Activated naive CD4-positive, alpha-beta T cell treated with anti-CD3 and anti-CD28 coated beads, Interleukin-2, amount 10 ng/mL, durations not matched to agents 7 days and 5 days (primary cell): ENCODE measurements around the gene TMEFF2.

Source experiments
- CTCF ChIA-PET: fragments of 350-600 bp; sonication (Branson Sonifier 250); formaldehyde crosslinking; loops from one replicate; lab custom pipeline; 2021; ENCODE audit warnings: antibody characterized with exemption; lab: Charles Lee
- DNase-seq: peaks from one replicate; pipeline ENCODE4 v3.0.0-alpha.2; 2020
- H3K27ac Mint-ChIP-seq: one replicate; pipeline ENCODE4 v1.8.0; 2021; ENCODE audit warnings: mild to moderate bottlenecking, moderate library complexity, mixed read lengths
- H3K27me3 Mint-ChIP-seq: one replicate; pipeline ENCODE4 v1.8.0; 2021; ENCODE audit warnings: mild to moderate bottlenecking, mixed read lengths
- H3K36me3 Mint-ChIP-seq: one replicate; pipeline ENCODE4 v1.8.0; 2021; ENCODE audit warnings: mixed read lengths
- H3K4me1 Mint-ChIP-seq: one replicate; pipeline ENCODE4 v1.8.0; 2021; ENCODE audit warnings: mixed read lengths
- H3K4me3 Mint-ChIP-seq: one replicate; pipeline ENCODE4 v1.8.0; 2021; ENCODE audit warnings: mild to moderate bottlenecking, moderate library complexity, mixed read lengths
- H3K9me3 Mint-ChIP-seq: one replicate; pipeline ENCODE4 v1.8.0; 2021; ENCODE audit warnings: mixed read lengths

Gene TMEFF2

GRCh38 chr2:191985740-191986139 lies 209.0 kb downstream of the TMEFF2 start:
- Mint-ChIP-seq H3K27me3 (peaks cover 4% of the 10 kb centered on the region), H3K36me3 (no peaks in the 10 kb centered on the region), H3K4me3 (no peak overlapping the region), H3K4me1 (no peaks in the 10 kb centered on the region), H3K27ac (no peak overlapping the region), H3K9me3 (no peaks in the 10 kb centered on the region)
- CTCF ChIA-PET: no interaction called here
- DNase-seq: no peak

GRCh38 chr2:191983591-191983990 lies 211.1 kb downstream of the TMEFF2 start:
- Mint-ChIP-seq H3K27ac (no peak overlapping the region), H3K36me3 (no peaks in the 10 kb centered on the region), H3K4me1 (no peaks in the 10 kb centered on the region), H3K27me3 (peaks cover 4% of the 10 kb centered on the region), H3K9me3 (no peaks in the 10 kb centered on the region), H3K4me3 (no peak overlapping the region)
- CTCF ChIA-PET: no interaction called here
- DNase-seq: no peak

GRCh38 chr2:191983186-191983585 lies 211.5 kb downstream of the TMEFF2 start:
- no peak overlapping the region for H3K4me3 Mint-ChIP-seq
- no peaks in the 10 kb centered on the region for H3K9me3 Mint-ChIP-seq
- no peak for DNase-seq
- no peaks in the 10 kb centered on the region for H3K36me3 Mint-ChIP-seq
- no peak overlapping the region for H3K27ac Mint-ChIP-seq
- CTCF ChIA-PET: no interaction called here
- H3K27me3 Mint-ChIP-seq: peaks cover 4% of the 10 kb centered on the region
- no peaks in the 10 kb centered on the region for H3K4me1 Mint-ChIP-seq

GRCh38 chr2:191981706-191982105 lies 213.0 kb downstream of the TMEFF2 start:
- H3K9me3 Mint-ChIP-seq: no peaks in the 10 kb centered on the region
- CTCF ChIA-PET: no interaction called here
- no peak for DNase-seq
- H3K27me3 Mint-ChIP-seq: peaks cover 4% of the 10 kb centered on the region
- H3K27ac Mint-ChIP-seq: no peak overlapping the region
- no peaks in the 10 kb centered on the region for H3K36me3 Mint-ChIP-seq
- no peaks in the 10 kb centered on the region for H3K4me1 Mint-ChIP-seq
- no peak overlapping the region for H3K4me3 Mint-ChIP-seq

- H3K4me1 Mint-ChIP-seq: no peaks in the 10 kb centered on the region
- no peak overlapping the region for H3K4me3 Mint-ChIP-seq
- no peak overlapping the region for H3K27ac Mint-ChIP-seq
- H3K27me3 Mint-ChIP-seq: peaks cover 4% of the 10 kb centered on the region
- CTCF ChIA-PET: no interaction called here
- H3K36me3 Mint-ChIP-seq: no peaks in the 10 kb centered on the region
- H3K9me3 Mint-ChIP-seq: no peaks in the 10 kb centered on the region
- DNase-seq: no peak
Observed at GRCh38 chr2:191980483-191980882, 214.2 kb downstream of the TMEFF2 start.

GRCh38 chr2:191979221-191979730 lies 215.5 kb downstream of the TMEFF2 start:
- DNase-seq: no peak
- H3K36me3 Mint-ChIP-seq: no peaks in the 10 kb centered on the region
- no peaks in the 10 kb centered on the region for H3K4me1 Mint-ChIP-seq
- no peaks in the 10 kb centered on the region for H3K9me3 Mint-ChIP-seq
- H3K4me3 Mint-ChIP-seq: no peak overlapping the region
- peaks cover 4% of the 10 kb centered on the region for H3K27me3 Mint-ChIP-seq
- H3K27ac Mint-ChIP-seq: no peak overlapping the region
- CTCF ChIA-PET: no interaction called here

- H3K36me3 Mint-ChIP-seq: no peaks in the 10 kb centered on the region
- no peaks in the 10 kb centered on the region for H3K4me1 Mint-ChIP-seq
- no peak overlapping the region for H3K4me3 Mint-ChIP-seq
- no peak overlapping the region for H3K27ac Mint-ChIP-seq
- CTCF ChIA-PET: no interaction called here
- H3K9me3 Mint-ChIP-seq: no peaks in the 10 kb centered on the region
- peaks cover 4% of the 10 kb centered on the region for H3K27me3 Mint-ChIP-seq
- no peak for DNase-seq
Observed at GRCh38 chr2:191977754-191978153, 217.0 kb downstream of the TMEFF2 start.

GRCh38 chr2:191976436-191976835 lies 218.3 kb downstream of the TMEFF2 start:
- H3K27me3 Mint-ChIP-seq: peaks cover 4% of the 10 kb centered on the region
- CTCF ChIA-PET: no interaction called here
- no peaks in the 10 kb centered on the region for H3K36me3 Mint-ChIP-seq
- no peaks in the 10 kb centered on the region for H3K9me3 Mint-ChIP-seq
- no peak for DNase-seq
- H3K4me1 Mint-ChIP-seq: no peaks in the 10 kb centered on the region
- no peak overlapping the region for H3K4me3 Mint-ChIP-seq
- no peak overlapping the region for H3K27ac Mint-ChIP-seq

GRCh38 chr2:191974676-191975075 lies 220.1 kb downstream of the TMEFF2 start:
- Mint-ChIP-seq H3K4me1 (no peaks in the 10 kb centered on the region), H3K27ac (no peak overlapping the region), H3K36me3 (no peaks in the 10 kb centered on the region), H3K9me3 (no peaks in the 10 kb centered on the region), H3K27me3 (no peaks in the 10 kb centered on the region), H3K4me3 (no peak overlapping the region)
- CTCF ChIA-PET: no interaction called here
- no peak for DNase-seq

- CTCF ChIA-PET: no interaction called here
- H3K9me3 Mint-ChIP-seq: no peaks in the 10 kb centered on the region
- no peak overlapping the region for H3K27ac Mint-ChIP-seq
- H3K4me1 Mint-ChIP-seq: no peaks in the 10 kb centered on the region
- H3K4me3 Mint-ChIP-seq: no peak overlapping the region
- no peak for DNase-seq
- no peaks in the 10 kb centered on the region for H3K27me3 Mint-ChIP-seq
- H3K36me3 Mint-ChIP-seq: no peaks in the 10 kb centered on the region
Observed at GRCh38 chr2:191970867-191971266, 223.9 kb downstream of the TMEFF2 start.

- H3K27ac Mint-ChIP-seq: no peak overlapping the region
- H3K36me3 Mint-ChIP-seq: no peaks in the 10 kb centered on the region
- no peaks in the 10 kb centered on the region for H3K9me3 Mint-ChIP-seq
- H3K27me3 Mint-ChIP-seq: peaks cover 7% of the 10 kb centered on the region
- CTCF ChIA-PET: no interaction called here
- no peaks in the 10 kb centered on the region for H3K4me1 Mint-ChIP-seq
- H3K4me3 Mint-ChIP-seq: no peak overlapping the region
- DNase-seq: no peak
Observed at GRCh38 chr2:191968120-191968519, 226.6 kb downstream of the TMEFF2 start.

GRCh38 chr2:191965733-191966132 lies 229.0 kb downstream of the TMEFF2 start:
- no peak for DNase-seq
- H3K27me3 Mint-ChIP-seq: peaks cover 7% of the 10 kb centered on the region
- CTCF ChIA-PET: no interaction called here
- H3K9me3 Mint-ChIP-seq: no peaks in the 10 kb centered on the region
- H3K27ac Mint-ChIP-seq: no peak overlapping the region
- H3K4me3 Mint-ChIP-seq: no peak overlapping the region
- no peaks in the 10 kb centered on the region for H3K4me1 Mint-ChIP-seq
- H3K36me3 Mint-ChIP-seq: no peaks in the 10 kb centered on the region

- Mint-ChIP-seq H3K27ac (no peak overlapping the region), H3K4me1 (no peaks in the 10 kb centered on the region), H3K4me3 (no peak overlapping the region), H3K36me3 (no peaks in the 10 kb centered on the region), H3K9me3 (no peaks in the 10 kb centered on the region), H3K27me3 (peaks cover 15% of the 10 kb centered on the region)
- no peak for DNase-seq
- CTCF ChIA-PET: no interaction called here
Observed at GRCh38 chr2:191961556-191961955, 233.2 kb downstream of the TMEFF2 start.

GRCh38 chr2:191959209-191959608 lies 235.5 kb downstream of the TMEFF2 start:
- CTCF ChIA-PET: no interaction called here
- H3K4me1 Mint-ChIP-seq: no peaks in the 10 kb centered on the region
- no peak overlapping the region for H3K4me3 Mint-ChIP-seq
- H3K27me3 Mint-ChIP-seq: peaks cover 12% of the 10 kb centered on the region
- H3K9me3 Mint-ChIP-seq: no peaks in the 10 kb centered on the region
- no peaks in the 10 kb centered on the region for H3K36me3 Mint-ChIP-seq
- DNase-seq: no peak
- H3K27ac Mint-ChIP-seq: no peak overlapping the region

GRCh38 chr2:191957996-191958860 lies 236.5 kb downstream of the TMEFF2 start:
- Mint-ChIP-seq H3K27me3 (peaks cover 9% of the 10 kb centered on the region), H3K36me3 (no peaks in the 10 kb centered on the region), H3K4me3 (no peak overlapping the region), H3K4me1 (no peaks in the 10 kb centered on the region), H3K27ac (no peak overlapping the region), H3K9me3 (no peaks in the 10 kb centered on the region)
- no peak for DNase-seq
- CTCF ChIA-PET: no interaction called here
